Tibial nerve (tissue), 4 donors: ENCODE measurements around the gene NELFA. TPM values are rescaled to one million over a fixed set of nuclear protein-coding genes. Genes with fewer than 3 reads are reported as not detected.

Source experiments
- DNase-seq, 2 donors: peaks; one replicate each; pipeline ENCODE4 v3.0.0-alpha.2; 2019; ENCODE audit warnings: low spot score in 2 of 2
- H3K27ac ChIP-seq, 4 donors: fragments of 200-600 bp; sonication (generic) in 3 of 4; one replicate each; pipeline ENCODE4 v1.5.1; 2017 to 2019; ENCODE audit warnings: mild to moderate bottlenecking in 1 of 4
- H3K27me3 ChIP-seq, 2 donors: fragments of 200-600 bp; sonication (generic) in 1 of 2; one replicate each; pipeline versions ENCODE4 v1.5.1 to v1.6.0; 2017 to 2019
- H3K36me3 ChIP-seq, 3 donors: fragments of 200-600 bp; sonication (generic); one replicate each; pipeline ENCODE4 v1.5.1; 2018 to 2019
- H3K4me1 ChIP-seq, 4 donors: fragments of 200-600 bp; sonication (generic) in 3 of 4; one replicate each; pipeline ENCODE4 v1.5.1; 2017 to 2019
- H3K4me3 ChIP-seq, 4 donors: fragments of 200-600 bp; sonication (generic) in 3 of 4; one replicate each; pipeline ENCODE4 v1.5.1; 2017 to 2019; ENCODE audit warnings: mild to moderate bottlenecking in 1 of 4, moderate library complexity in 1 of 4
- H3K9me3 ChIP-seq, 4 donors: fragments of 200-600 bp; sonication (generic) in 3 of 4; one replicate each; pipeline ENCODE4 v1.5.1; 2017 to 2019
- CTCF ChIP-seq, 5 experiments: fragments of 200-600 bp in 3 of 5; fragments of 450-650 bp in 2 of 5; sonication (generic) in 3 of 5; IDR thresholded peaks; one replicate each; pipeline ENCODE4 v1.5.1; 2016 to 2019; ENCODE audit warnings: antibody characterized with exemption in 5 of 5, mild to moderate bottlenecking in 3 of 5, moderate library complexity in 2 of 5
- EP300 ChIP-seq, 2 donors: sonication (generic); formaldehyde crosslinking; IDR thresholded peaks; one replicate each; pipeline ENCODE4 v1.6.1; 2017; ENCODE audit warnings: antibody characterized with exemption in 2 of 2, mild to moderate bottlenecking in 1 of 2
- POLR2A ChIP-seq, 2 donors: fragments of 450-650 bp; IDR thresholded peaks; one replicate each; pipeline ENCODE4 v1.6.1; 2017; ENCODE audit warnings: antibody characterized with exemption in 2 of 2, mild to moderate bottlenecking in 2 of 2, moderate library complexity in 2 of 2
- WGBS, 2 donors: methylation state at CpG; one replicate each; pipeline ENCODE4 v1.1.5; 2018; 5-methylcytosine and 5-hydroxymethylcytosine counted together
- small RNA-seq: library from RNA; depleted of rRNA; stranded (forward); fragments of <200 nt; gene quantifications from one replicate; pipeline ENCODE3, GENCODE V24; 2016
- total RNA-seq, 4 donors: library from RNA; depleted of rRNA; stranded (reverse); fragments of >200 nt; gene quantifications; one replicate each; pipeline ENCODE4 v1.1.0, GENCODE V29; 2016

Gene NELFA
- total RNA-seq, 4 donors from 2014 or later: 32.9 to 43.1 (median 37.5) TPM

DNA sequence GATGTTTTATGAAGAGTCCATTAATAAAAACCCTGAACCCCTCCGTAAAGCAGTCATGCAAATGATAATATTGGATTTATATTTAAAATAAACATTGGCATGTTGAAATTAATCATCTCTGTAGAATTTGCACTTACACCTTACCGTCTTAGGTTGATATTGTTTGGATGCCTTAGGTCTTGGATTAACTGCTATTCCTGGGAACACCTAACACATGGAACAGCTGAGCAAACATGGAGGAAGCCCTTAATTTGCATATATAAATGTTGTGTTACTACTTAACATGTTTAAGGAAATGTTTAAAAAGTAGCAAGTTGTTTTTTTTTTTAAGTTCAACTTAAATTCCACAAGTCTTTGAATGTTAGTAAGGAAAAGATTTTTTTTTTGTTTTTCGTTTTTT is 75.1 kb downstream of the NELFA start:
- Histone ChIP-seq H3K36me3 (peaks cover 0 to 75% (median 0%) of the 10 kb centered on the region in 3 donors), H3K4me1 (no peaks in the 10 kb centered on the region), H3K9me3 (no peaks in the 10 kb centered on the region), H3K27ac (no peak overlapping the region), H3K4me3 (no peak overlapping the region), H3K27me3 (no peaks in the 10 kb centered on the region)
- no peak for DNase-seq
- TF ChIP-seq EP300 (IDR thresholded peaks at IDR 0.05) (no peak), POLR2A (IDR thresholded peaks at IDR 0.05) (no peak), CTCF (IDR thresholded peaks at IDR 0.05) (no peak)
- WGBS, 2 donors: 87 to 91% methylated on average over 3 of the region's 3 CpGs

DNA sequence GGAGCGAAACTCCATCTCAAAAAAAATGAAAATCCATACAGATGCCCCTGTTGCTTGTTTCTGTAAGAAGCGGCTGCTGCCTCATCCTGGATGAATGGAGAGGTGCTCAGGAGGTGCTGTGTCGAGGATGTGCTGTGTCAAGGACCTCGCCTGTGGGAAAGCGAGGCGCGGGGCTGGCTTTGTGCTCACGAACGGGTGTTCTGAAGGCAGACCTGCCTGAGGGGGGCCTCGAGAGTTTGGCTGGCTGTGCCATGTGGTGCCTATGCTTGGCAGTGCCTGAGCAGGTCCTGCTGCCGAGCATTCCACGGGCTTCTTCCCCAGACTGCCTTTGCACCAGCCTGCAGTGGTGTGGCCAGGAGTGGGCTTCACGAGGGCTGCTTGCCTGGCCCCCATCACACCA is 76.0 kb downstream of the NELFA start:
- DNase-seq: no peak
- no peak overlapping the region for H3K4me3 ChIP-seq
- peaks cover 0 to 76% (median 0%) of the 10 kb centered on the region in 3 donors for H3K36me3 ChIP-seq
- no peaks in the 10 kb centered on the region for H3K27me3 ChIP-seq
- TF ChIP-seq CTCF (IDR thresholded peaks at IDR 0.05) (no peak), POLR2A (IDR thresholded peaks at IDR 0.05) (no peak), EP300 (IDR thresholded peaks at IDR 0.05) (no peak)
- H3K4me1 ChIP-seq: no peaks in the 10 kb centered on the region
- no peaks in the 10 kb centered on the region for H3K9me3 ChIP-seq
- WGBS, 2 donors: 94 to 99% methylated on average over 9 to 13 of the region's 13 CpGs
- no peak overlapping the region for H3K27ac ChIP-seq

Small RNAs within 50 kb of the gene (small RNA-seq; reads per million reads assigned to genes)
- gene SCARNA22: 25.0 reads per million, percentile 93 among the genes with 10 or more reads in this experiment

Other genes with a start within 250 kb of the NELFA start
- 10 to 100 TPM in 1 of 4 donors, 1 to 10 TPM in 3; 2.7 to 11.2 (median 5.1) TPM for gene FGFR3, start 215.7 kb downstream of the NELFA start, total RNA-seq
- 10 to 100 TPM; 53.5 to 85.5 (median 68.6) TPM for gene LETM1, start 152.8 kb downstream of the NELFA start, total RNA-seq
- 10 to 100 TPM; 27.2 to 45.6 (median 32.2) TPM for gene NSD2, start 137.6 kb downstream of the NELFA start, total RNA-seq
- 10 to 100 TPM in 1 of 4 donors, 1 to 10 TPM in 3; 1.8 to 11.1 (median 5.6) TPM for gene NAT8L, start 50.4 kb upstream of the NELFA start, total RNA-seq
- gene HAUS3, start 233.1 kb upstream of the NELFA start, total RNA-seq: 10 to 100 TPM in 3 of 4 donors, 1 to 10 TPM in 1; 9.6 to 20.1 (median 17.5) TPM
- 1 to 10 TPM; 3.3 to 9.6 (median 5.5) TPM for gene POLN, start 233.1 kb upstream of the NELFA start, total RNA-seq